ENCODE data around the gene FCHSD2.
"Not testable (repeated sequence)": the region's sequence is repeated elsewhere in the genome, so short reads cannot be mapped to it uniquely, and the experiment has no call there.

Gene FCHSD2

GRCh38 chr11:72985645-72986044, 156.5 kb downstream of the FCHSD2 start:
- DNase-seq (ENCODE audit: extremely low read depth, low read depth) = no peak
- no peak for TF ChIP-seq CTCF (IDR thresholded peaks at IDR 0.05; ENCODE audit: low read depth, low read length)

- no peak for TF ChIP-seq CTCF (IDR thresholded peaks at IDR 0.05; ENCODE audit: low read depth, low read length)
- DNase-seq (ENCODE audit: extremely low read depth, low read depth) = no peak
Observed at GRCh38 chr11:72984453-72985077, 157.6 kb downstream of the FCHSD2 start.

GRCh38 chr11:72983560-72983959, 158.6 kb downstream of the FCHSD2 start:
- DNase-seq (ENCODE audit: extremely low read depth, low read depth) = no peak
- TF ChIP-seq CTCF (IDR thresholded peaks at IDR 0.05; ENCODE audit: low read depth, low read length) = no peak

GRCh38 chr11:72981971-72982685, 160.0 kb downstream of the FCHSD2 start:
- no peak for TF ChIP-seq CTCF (IDR thresholded peaks at IDR 0.05; ENCODE audit: low read depth, low read length)
- DNase-seq (ENCODE audit: extremely low read depth, low read depth) = no peak

- DNase-seq (ENCODE audit: extremely low read depth, low read depth) = no peak
- TF ChIP-seq CTCF (IDR thresholded peaks at IDR 0.05; ENCODE audit: low read depth, low read length) = no peak
Observed at GRCh38 chr11:72981080-72981479, 161.0 kb downstream of the FCHSD2 start.

GRCh38 chr11:72977782-72978181, 164.3 kb downstream of the FCHSD2 start:
- not testable (repeated sequence) for DNase-seq (ENCODE audit: extremely low read depth, low read depth)

- not testable (repeated sequence) for DNase-seq (ENCODE audit: extremely low read depth, low read depth)
Observed at GRCh38 chr11:72976522-72976892, 165.6 kb downstream of the FCHSD2 start.

- TF ChIP-seq CTCF (IDR thresholded peaks at IDR 0.05; ENCODE audit: low read depth, low read length) = no peak
- DNase-seq (ENCODE audit: extremely low read depth, low read depth) = peak; percentile 83
Observed at GRCh38 chr11:72975778-72976521, 166.2 kb downstream of the FCHSD2 start.

Measured in AG09319 (cell line).